NOMO-1 treated with DMSO at 0.1 percent for 48 hours (cell line): ENCODE measurements around the gene ARSI.

Source experiments
- DNase-seq: peaks from one replicate; lab custom pipeline; 2025; ENCODE audit not compliant: unreplicated experiment; lab: John Stamatoyannopoulos, UW

The ARSI gene

GRCh38 chr5:150309101-150309885 lies 6.6 kb upstream of the ARSI start:
- DNase-seq = no peak

- DNase-seq = no peak
Observed at GRCh38 chr5:150307617-150308426, 5.1 kb upstream of the ARSI start.

GRCh38 chr5:150306775-150307174 lies 4.1 kb upstream of the ARSI start:
- no peak for DNase-seq

GRCh38 chr5:150305557-150305956 lies 2.9 kb upstream of the ARSI start:
- no peak for DNase-seq

GRCh38 chr5:150305095-150305494 lies 2.4 kb upstream of the ARSI start:
- DNase-seq = no peak

GRCh38 chr5:150304481-150305081 lies 1.9 kb upstream of the ARSI start:
- no peak for DNase-seq

DNA sequence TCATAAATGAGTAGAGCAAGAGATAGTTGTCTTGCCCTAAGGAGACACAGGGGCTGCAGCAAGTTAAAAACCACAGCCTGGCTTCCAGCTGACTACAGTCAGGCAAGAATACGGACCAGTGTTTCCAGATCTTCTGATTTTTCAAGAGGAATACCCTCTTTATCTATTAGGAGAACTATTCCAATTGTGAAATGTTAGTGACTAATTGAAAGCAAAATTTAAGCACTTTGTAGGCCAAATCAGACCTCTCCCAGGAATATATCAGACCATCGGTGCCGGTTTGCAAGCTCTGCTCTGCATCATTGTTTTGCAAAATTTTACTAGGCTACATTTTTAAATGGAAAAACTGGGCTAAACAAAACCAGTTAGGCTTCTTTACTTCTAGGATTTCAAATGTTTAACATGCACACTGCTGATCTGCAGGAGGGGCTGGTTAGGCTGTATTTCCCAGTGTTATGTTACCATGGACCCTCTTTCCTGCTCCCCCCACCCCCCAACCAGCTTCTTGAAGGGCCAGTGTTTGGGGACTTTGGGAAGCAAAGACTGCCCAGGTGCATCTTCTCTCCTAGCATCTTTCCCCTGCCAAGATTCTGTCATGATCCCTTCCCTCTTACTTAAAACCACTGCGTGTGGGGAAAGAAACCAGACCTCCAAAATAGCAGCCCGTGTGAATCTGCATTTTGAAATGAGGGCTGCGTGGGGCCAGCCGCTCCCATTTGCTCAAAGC lies 1.1 kb upstream of the ARSI start:
- DNase-seq = no peak

DNA sequence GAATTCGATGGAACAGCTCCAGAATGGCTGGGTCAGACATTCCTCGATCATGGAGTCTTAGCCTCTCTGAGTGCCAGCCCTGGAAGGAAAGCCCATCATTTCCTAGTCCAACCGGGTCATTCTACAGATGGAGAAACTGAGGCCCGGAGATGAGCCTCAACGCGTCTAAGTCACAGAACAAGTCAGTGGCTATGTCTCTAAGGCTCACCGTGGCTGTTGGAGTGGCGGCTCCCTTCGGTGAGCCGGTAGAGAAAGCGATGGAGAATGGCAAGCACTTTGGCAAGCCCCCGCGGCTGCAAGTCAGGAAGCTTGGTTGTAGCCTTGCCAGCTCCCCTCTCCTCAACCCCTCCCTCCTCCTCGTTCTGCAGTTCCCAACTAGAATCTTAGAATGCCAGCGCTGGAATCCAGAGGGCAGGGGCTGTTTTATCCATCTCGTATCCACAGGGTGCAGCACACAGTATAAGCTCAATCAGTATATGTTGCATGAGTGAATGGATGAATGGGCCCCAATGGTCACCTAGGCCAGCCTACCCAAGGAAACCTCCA lies 438 bp upstream of the ARSI start:
- no peak for DNase-seq

DNA sequence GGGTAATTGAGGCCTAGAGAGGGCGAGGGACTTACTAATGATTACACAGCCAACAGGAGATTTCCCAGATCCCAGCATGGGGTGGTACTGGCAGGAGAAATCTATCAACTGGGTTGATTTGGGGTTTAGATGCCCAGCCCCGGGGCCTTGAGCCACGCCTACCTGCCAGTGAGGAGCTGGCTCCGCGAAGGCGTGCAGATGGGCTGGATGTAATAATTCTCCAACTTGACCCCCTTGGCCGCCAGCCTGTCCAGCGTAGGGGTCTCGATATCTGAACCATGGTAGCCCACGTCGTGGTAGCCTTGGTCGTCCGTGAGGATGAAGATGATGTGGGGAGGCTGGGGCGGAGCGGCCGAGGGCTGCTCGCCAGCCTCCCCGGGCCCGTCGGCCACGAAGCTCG lies 804 bp downstream of the ARSI start:
- no peak for DNase-seq

GRCh38 chr5:150301170-150301505 lies 1.6 kb downstream of the ARSI start:
- no peak for DNase-seq

DNA sequence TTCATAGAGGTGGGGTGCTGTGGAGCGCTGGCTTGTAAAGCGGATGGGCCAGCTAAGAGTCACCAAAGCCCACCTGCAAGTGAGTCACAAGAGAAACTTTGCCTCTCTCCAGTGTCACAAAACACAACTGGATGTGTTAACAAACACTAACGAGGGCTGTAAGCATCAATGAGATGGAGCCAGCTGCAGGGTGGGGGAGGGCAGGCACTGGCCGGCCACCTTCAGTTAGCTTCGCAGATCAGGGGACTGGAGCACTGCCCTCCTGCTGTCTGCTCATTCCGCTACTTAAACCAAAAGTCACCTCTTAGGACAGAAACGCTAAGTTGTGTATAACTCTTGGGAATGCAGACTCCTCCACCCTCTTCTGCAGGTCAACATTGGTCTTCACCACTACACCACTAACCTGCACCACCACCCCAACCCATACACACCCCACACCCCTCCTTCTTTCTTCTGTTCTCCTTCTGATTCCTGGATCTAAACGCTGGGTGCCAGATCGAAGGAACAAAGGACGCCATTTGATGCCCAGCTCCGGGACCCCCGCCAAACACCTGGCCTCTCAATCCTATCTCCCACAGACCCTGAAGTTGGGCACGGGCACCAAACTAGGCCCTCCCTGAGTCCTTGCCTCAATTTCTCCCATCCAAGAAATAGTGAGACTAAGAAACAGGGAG lies 2.1 kb downstream of the ARSI start:
- DNase-seq = no peak

GRCh38 chr5:150299571-150300327 lies 3.0 kb downstream of the ARSI start:
- DNase-seq = no peak

DNA sequence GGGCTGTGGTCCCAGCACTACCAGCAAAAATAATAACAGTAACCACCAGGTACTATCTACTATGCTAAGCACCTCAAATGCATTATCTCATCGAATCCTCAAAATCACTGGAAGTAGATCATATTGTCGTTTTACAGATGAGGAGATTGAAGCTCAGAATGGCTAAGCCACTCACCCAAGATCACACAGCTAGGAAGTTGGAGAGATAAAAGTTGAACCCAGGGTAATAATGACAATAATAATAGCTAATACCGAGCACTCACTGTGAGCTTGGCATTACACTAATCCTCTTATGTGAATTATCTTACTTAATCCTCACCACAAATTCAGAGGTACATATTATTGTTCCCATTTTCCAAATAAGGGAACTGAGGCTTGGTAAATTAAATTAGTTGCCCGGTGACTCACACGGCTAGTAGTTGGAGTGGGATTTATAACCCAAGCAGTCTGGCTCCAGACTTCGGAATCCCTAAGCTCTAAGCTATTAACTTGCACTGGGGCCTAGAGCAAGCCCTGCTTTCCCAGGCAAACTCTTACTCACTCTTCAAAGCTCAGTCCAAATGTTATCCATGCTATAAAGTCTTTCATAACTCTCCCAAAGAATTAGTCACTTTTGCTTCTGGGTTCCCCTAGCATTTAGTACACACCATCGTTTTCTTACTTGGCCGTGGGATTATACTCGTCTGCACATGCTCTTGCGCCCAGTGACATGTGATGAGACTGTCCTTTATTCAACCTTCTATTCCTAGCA lies 3.8 kb downstream of the ARSI start:
- DNase-seq = no peak

DNA sequence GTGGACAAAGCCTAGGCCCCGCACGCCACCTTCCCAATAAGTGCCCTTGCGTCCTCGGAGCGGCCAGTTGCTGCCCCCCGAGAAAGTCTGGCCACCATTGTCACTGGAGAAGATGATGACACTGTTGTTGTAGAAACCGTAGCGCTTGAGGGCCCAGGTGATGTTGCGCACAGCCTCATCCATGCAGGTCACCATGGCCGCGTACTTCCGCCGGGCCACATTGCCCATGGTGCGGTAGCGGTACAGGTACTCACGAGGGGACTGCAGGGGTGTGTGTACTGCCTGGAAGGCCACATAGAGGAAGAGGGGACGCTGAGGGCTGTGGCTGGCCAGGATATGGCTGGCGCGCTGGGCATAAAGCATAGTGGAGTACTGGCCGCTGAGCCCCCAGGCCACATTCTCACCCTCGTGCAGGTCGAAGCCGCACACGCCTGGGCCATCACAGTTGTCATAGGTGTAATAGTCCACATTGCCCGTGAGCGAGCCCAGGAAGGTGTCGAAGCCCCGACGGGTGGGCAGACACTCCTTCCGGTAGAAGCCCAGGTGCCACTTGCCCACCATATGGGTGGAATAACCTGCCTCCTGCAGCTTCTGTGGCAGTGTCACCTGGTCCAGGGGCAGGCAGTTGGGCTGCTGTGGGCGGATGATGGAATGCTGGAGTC lies 4.6 kb downstream of the ARSI start:
- DNase-seq = no peak

GRCh38 chr5:150297236-150297890 lies 5.3 kb downstream of the ARSI start:
- no peak for DNase-seq

GRCh38 chr5:150296496-150296895 lies 6.2 kb downstream of the ARSI start:
- DNase-seq = no peak

GRCh38 chr5:150295741-150296486 lies 6.8 kb downstream of the ARSI start:
- DNase-seq = no peak
